Superior temporal gyrus (tissue), 1 donor: ENCODE measurements around the gene PDZRN4.
"Not testable (repeated sequence)": the region's sequence is repeated elsewhere in the genome, so short reads cannot be mapped to it uniquely, and the experiment has no call there.

Source experiments
- DNase-seq: peaks from one replicate; pipeline ENCODE4 v3.0.0-alpha.2; 2016; ENCODE audit errors: extremely low spot score

Gene PDZRN4

DNA sequence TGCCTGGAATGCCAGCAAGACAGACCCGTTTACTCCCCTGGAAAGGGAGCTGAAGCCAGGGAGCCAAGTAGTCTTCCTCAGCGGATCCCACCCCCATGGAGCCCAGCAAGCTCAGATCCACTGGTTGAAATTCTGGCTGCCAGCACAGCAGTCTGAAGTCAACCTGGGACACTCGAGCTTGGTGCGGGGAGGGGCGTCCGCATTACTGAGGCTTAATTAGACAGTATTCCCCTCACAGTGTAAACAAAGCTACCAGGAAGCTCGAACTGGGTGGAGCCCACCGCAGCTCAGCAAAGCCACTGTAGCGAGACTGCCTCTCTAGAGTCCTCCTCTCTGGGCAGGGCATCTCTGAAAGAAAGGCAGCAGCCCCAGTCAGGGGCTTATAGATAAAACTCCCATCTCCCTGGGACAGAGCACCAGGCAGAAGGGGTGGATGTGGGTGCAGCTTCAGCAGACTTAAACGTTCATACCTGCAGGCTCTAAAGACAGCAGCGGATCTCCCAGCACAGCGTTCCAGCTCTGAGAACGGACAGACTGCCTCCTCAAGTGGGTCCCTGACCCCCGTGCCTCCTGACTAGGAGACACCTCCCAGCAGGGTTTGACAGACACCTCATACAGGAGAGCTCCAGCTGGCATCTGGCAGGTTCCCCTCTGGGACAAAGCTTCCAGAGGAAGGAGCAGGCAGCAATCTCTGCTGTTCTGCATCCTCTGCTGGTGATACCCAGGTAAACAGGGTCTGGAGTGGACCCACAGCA, 92.4 kb downstream of the PDZRN4 start:
- DNase-seq: not testable (repeated sequence)

DNA sequence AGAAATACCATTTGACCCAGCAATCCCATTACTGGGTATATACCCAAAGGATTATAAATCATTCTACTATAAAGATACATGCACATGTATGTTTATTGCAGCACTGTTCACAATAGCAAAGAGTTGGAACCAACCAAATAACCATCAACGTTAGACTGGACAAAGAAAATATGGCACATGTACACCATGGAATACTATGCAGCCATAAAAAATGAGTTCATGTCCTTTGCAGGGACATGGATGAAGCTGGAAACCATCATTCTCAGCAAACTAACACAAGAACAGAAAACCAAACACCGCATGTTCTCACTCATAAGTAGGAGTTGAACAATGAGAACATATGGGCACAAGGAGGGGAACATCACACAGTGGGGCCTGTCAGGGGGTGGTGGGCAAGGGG, 97.3 kb downstream of the PDZRN4 start:
- DNase-seq: not testable (repeated sequence)

DNA sequence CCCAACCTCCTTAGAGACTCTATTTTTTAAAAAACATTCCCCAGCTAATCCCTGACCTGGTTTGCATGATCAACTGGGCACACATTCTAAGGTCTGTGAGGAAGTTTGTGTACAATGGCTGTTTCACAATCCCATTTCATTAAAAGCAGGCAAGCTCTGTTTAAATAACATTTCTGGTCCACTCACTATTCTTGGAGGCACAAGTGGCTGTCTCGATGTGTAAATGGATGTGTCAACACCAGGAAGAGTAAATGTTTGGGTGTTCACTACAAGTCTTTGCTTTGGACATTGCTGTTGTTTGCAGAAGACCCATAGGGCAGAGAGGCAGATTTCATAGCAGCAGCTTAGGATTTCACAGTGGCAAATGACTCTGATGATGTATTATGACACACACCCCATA, 98.3 kb downstream of the PDZRN4 start:
- DNase-seq: no peak

- no peak for DNase-seq
Observed at GRCh38 chr12:41287500-41288141, 99.5 kb downstream of the PDZRN4 start.

GRCh38 chr12:41288142-41288811, 100.2 kb downstream of the PDZRN4 start:
- DNase-seq: no peak

DNA sequence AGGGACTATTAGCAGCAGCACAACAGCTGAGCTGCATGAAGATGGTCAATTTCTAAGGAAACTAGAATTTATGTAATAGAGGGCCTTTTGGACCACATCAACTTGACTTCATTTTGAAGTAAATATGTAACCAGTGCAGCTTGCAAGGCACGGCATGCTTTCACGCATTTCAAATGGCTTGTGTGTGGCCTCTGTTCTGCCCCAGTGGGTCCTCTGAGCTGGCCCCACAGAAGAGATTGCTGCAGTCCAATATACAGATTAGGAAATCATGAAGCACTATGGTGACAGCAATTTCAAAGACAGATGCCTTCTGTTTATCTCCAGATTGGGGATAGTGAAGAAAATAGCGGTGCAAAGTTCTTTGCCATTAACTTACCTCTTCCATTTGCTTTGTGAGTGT, 101.4 kb downstream of the PDZRN4 start:
- no peak for DNase-seq

DNA sequence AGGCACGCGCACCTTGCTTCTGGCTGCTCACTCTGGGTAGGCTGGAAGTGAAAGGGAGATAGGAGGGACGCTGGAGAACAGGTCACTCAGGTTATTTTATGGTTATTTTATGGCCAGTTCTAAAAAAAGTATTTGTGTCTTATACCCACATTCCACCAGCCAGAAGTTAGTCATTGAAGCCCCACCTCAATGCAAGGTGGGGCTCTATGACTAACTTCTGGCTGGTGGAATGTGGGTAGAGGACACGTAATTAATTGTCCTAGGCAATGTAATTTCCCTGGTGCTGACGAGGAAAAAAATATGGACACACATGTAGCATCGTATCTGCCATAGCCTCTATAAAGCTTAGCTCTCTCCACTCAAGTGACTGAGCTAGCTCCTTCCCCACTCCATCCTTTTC, 104.9 kb downstream of the PDZRN4 start:
- DNase-seq: no peak

GRCh38 chr12:41293461-41293860, 105.3 kb downstream of the PDZRN4 start:
- no peak for DNase-seq

- DNase-seq: no peak
Observed at GRCh38 chr12:41302979-41303403, 114.9 kb downstream of the PDZRN4 start.

DNA sequence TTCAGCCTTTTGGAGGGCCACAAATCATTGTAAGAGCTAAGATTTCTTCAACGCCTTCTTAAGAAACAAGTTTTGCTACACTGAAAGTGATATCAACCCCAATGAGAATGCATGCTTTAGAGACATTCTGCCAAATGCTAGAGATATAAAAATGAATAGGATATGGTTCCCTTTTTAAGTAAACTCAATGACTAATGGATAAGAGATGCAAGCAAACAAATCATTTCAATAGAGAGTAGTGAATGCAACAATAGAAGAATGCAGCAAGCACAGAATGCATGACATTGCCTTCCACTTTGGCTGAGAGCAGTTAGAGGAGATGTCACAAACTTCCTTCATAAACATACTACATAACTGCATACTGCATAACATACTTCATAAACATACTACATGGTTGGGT, 116.4 kb downstream of the PDZRN4 start:
- DNase-seq: no peak

DNA sequence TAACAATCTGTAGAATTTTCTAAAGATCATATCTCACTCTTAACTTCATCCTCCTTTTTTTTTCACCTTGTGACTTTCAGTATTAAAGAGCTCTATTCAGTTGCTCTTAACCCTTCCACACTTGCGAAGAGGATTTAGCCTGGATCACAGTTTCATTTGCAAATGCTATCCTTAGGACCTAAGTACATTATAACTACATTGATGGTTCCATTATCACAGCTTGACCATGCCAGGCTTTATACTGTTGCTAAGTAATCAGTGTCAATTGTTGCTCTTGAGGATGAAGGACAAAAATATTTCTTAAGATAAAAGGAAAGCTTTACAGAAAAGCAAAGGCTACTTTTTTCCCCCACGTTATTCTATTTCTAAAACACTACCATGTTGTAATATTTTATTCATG, 122.2 kb downstream of the PDZRN4 start:
- no peak for DNase-seq

DNA sequence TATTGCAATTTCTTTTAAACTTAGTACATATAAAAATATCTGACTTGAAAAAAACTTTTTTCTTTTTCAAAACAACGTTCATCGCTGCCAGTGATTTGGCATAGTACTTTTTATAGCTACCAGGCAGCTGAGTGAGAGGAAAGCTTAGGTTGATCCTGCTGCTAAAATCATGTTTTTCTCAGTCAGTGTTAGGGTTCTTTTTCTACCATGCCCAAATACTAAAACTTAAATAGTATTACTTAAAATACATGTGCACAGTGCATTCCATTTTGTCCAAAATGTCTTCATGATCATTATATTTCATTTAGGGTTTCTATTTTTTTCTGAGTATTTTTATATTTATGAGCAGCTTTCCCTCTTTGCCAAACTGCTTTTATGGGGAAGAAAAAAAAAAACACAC, 123.8 kb downstream of the PDZRN4 start:
- DNase-seq: peak; percentile 45

- not testable (repeated sequence) for DNase-seq
Observed at GRCh38 chr12:41312451-41312850, 124.3 kb downstream of the PDZRN4 start.

DNA sequence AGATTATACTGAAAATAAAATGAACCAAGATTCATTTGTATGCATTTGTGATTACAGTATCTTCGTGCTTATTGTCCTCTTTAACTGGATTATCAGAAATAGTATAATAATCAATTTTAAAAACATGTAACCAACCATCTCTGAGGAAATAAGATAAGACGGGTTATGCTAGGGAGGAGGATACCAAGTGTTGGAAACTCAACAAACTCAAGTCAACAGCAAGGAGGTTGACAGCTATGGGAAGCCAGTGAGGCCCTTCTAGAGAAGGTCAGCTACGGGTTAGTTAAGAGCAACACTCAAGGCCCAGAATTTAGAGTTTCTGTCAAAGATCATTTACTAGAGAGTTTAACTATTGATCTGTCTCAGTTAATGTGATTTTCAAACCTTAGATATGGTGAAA, 137.2 kb downstream of the PDZRN4 start:
- no peak for DNase-seq

- no peak for DNase-seq
Observed at GRCh38 chr12:41327096-41327895, 139.2 kb downstream of the PDZRN4 start.

DNA sequence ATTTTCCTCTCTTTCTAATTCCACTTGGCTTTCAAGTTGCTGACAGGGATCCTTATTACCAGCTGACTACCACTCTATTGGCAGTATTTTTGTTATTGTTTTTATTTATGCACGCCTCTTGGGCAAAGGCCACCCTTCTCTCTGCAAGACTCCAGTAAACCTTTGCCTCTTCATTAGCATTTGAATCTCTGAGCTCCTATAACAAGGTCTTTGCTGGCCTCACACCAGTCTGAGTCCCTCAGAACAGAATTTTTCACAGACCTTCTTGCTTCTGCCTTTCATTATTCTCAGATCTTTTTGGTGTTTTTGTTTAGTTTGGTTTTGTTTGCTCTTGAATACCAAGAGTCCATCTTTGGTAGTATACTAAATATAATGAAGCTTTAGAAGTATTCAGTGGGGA, 145.9 kb downstream of the PDZRN4 start:
- no peak for DNase-seq

- no peak for DNase-seq
Observed at GRCh38 chr12:41334390-41334789, 146.3 kb downstream of the PDZRN4 start.

- no peak for DNase-seq
Observed at GRCh38 chr12:41336041-41336549, 148.0 kb downstream of the PDZRN4 start.

DNA sequence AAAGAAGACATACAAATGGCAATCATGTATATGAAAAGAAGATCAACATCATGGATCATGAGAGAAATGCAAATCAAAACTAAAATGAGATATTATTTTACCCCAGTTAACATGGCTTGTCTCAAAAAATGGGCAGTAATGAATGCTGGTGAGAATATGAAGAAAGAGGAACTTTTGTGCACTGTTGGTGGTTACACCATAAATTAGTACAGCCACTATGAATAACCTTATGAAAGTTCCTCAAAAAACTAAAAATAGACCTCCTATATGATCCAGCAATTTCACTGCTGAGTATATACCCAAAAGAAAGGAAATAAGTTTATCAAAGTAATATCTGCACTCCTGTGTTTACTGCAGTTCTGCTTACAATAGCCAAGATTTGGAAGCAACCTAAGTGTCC, 151.7 kb downstream of the PDZRN4 start:
- DNase-seq: no peak

DNA sequence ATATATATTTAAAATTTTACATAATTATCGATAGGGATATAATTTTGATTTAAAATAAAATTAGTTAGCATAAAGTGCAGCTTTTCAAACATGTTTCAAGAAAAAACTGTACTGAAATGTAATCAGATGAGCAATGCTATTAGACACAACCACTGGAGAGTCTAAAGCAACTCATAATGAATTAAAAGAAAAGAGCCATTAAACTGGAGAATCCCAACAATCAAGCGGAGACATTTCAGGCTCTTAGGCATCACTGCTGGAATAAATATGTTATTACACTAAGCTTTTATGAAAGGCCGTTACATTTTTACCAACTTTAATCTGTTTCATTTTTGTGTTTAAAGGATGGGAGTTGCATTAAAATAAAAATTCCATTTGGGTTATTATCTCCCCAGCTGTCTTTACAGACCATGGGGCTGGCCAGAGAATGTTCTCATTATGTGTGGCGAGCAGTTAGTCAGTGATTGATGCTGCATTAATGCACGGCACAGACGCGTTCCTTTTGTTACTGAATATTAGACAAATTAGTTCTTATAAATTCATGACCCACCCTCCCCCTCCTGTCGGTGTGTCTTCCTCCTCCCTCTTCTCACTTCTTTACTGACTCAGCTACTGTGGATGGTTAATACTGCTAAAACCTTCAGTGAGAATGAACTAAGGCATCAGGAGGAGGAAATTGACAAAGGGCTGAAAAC, 156.8 kb downstream of the PDZRN4 start:
- peak; percentile 87 for DNase-seq

DNA sequence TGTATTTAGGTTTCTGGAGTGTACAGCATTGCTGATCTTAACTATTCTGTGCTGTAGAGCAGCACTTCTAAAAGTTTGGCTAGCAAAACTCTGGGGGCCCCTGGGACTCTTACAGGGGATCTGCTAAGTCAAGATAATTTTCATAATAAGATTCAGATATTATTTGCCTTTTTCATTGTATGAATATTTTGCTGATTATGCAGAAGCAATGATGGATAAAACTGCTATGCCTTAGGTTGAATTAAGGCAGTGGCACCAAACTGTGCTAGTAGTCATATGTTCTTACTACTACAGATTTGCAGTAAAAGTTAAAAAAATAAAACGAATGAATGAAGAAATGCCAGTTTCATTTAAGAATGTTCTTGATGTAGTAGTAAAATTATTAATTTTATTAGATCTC, 160.1 kb downstream of the PDZRN4 start:
- DNase-seq: no peak
